M059J (cell line): ENCODE results near the gene CCSER2. TPM values are rescaled to one million over a fixed set of nuclear protein-coding genes. Genes with fewer than 3 reads are reported as not detected.
"Not testable (repeated sequence)": the region's sequence is repeated elsewhere in the genome, so short reads cannot be mapped to it uniquely, and the experiment has no call there.

Experiments
- DNase-seq: peaks from one replicate; pipeline ENCODE4 v3.0.0-alpha.2; 2012; ENCODE audit warnings: low read depth
- total RNA-seq: library from RNA; depleted of rRNA; stranded (reverse); fragments of >200 nt; shearing (Covaris generic); gene quantifications from 2 replicates; pipeline ENCODE4 v1.2.3, GENCODE V29; 2014

CCSER2 gene
- total RNA-seq, 1 experiment from 2014 or later, result 18.3 TPM

DNA sequence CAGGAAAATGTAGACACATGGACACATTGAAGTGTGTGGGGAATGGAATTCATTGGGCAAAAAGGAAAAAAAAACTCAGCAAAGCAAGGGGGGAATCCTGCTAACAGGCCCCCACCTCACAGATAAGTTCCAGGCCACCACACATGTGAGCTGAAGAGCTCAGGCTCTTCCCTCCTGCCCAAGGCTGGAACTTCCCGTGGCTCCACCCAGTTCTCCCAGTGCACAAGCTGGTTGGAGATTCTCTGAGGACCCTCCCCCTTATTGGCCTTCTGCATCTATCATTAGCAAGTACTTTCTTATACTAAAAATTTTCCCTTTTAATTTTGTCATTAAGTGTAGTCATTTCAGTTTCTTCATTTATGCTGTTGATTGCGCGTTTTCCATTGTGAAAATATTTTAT is 190.8 kb downstream of the CCSER2 start:
- no peak for DNase-seq

DNA sequence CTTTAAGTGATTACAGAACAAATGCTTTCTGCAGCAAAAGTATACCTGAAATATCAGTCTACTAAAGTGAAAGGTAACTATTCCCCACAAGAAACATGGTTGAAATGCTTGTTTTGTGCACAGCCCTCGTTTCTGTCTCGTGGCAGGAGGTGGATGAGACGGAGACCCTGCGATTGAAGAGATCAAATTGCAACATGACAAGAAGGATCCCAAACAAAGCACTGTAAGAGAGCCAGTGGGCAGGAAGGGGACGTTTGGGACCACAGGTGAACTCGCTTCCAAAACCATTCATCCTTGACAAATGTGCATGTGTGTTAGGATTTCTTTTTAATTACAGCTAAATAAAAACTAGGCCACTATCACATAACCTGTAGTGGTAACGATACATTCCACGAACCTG is 192.6 kb downstream of the CCSER2 start:
- DNase-seq, result no peak

DNA sequence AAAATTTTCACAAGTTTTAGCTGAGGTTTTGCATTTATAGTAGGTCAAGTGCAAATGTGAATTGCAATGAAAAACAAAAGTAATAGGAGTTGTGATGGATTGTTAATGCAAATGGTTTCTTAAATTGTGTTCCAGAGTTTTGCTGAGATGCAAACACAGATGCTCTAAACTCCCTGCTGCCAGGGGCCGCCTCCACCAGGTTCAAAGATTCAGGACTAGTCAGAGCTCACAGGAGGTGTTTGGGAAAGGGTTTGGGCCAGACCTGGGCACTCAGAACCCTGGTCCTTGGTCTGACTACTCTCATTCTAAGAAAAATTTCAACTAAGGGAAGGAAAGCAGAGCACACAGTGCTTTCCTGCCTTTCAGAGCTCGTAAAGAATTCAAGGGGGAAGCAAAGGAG is 193.1 kb downstream of the CCSER2 start:
- DNase-seq, result no peak

- no peak for DNase-seq
Observed at GRCh38 chr10:84522612-84523462, 194.4 kb downstream of the CCSER2 start.

DNA sequence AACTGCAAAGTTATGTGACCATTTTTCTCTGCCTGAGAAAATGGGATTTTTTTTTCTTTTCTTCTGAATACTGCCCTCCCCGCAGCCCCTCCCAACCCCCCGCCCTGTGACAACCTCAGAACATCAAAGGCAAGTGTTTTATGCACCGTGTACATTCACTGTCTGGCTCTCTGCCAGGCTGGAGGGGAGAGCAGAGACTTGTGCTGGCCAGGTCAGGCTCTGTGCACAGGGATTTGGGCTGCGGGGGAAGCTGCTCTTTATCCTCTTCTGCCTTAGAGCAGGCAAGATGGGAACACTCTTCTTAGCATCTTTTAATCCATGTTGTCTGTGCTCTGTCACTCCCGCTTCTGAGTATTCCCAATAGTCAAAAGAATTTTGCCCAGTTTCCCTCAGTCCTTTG is 195.1 kb downstream of the CCSER2 start:
- no peak for DNase-seq

GRCh38 chr10:84524435-84524834 is 196.0 kb downstream of the CCSER2 start:
- no peak for DNase-seq

DNA sequence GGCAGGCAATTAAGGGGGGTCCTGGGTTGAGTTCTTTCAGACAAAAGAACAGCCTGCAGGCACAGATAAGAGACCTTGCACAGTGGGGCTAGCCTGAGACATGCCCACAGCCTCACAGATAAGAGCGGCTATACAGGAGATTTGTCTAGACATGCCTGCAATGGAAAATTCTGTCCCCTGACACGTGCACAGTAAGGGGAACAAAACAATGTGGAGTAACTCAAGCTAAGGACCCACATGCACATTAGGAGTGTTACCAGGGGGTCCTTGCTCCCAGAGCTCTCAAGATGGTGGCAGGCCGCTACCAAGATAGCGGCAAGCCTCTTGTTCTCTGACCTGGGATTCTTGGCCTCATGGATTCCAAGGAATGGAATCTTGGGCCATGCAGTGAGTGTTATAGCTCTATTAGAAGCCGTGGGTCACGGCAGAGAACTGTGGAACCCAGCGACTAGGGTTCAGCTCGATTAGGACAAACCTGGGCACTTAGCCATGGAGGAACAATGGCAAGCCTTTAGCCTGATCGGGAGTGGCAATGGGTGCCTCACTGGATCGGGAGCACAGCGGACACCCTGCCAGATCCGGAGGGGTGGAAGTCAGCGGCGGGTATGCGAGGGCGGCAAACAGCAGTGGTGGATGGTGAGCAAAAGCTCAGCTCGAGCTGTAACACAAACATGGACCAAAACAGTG is 196.9 kb downstream of the CCSER2 start:
- DNase-seq, result no peak

DNA sequence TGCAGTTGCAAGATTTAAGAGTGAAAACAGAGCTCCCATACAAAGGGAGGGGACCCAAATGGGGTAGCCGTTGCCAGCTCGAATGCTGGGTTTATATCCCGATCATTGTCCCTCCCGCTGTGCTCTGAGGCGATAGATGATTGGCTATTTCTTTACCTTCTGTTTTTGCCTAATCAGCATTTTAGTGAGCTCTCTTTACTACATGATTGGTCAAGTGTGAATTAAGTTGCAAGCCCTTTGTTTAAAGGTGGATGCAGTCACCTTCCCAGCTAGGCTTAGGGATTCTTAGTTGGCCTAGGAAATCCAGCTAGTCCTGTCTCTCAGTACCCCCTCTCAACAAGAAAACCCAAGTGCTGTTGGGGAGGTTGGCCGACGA is 197.4 kb downstream of the CCSER2 start:
- DNase-seq, result not testable (repeated sequence)

- peak; percentile 10 for DNase-seq
Observed at GRCh38 chr10:84527386-84527785, 199.0 kb downstream of the CCSER2 start.

- DNase-seq, result not testable (repeated sequence)
Observed at GRCh38 chr10:84528526-84528925, 200.1 kb downstream of the CCSER2 start.

- DNase-seq, result no peak
Observed at GRCh38 chr10:84530724-84531325, 202.4 kb downstream of the CCSER2 start.

- DNase-seq, result peak; percentile 18
Observed at GRCh38 chr10:84531396-84531795, 203.0 kb downstream of the CCSER2 start.

GRCh38 chr10:84534168-84534567 is 205.8 kb downstream of the CCSER2 start:
- no peak for DNase-seq

- peak; percentile 61 for DNase-seq
Observed at GRCh38 chr10:84537447-84537931, 209.1 kb downstream of the CCSER2 start.

- no peak for DNase-seq
Observed at GRCh38 chr10:84538036-84538435, 209.6 kb downstream of the CCSER2 start.

GRCh38 chr10:84539216-84539615 is 210.8 kb downstream of the CCSER2 start:
- DNase-seq, result peak; percentile 59

- DNase-seq, result peak; percentile 90
Observed at GRCh38 chr10:84540022-84540616, 211.7 kb downstream of the CCSER2 start.

GRCh38 chr10:84540617-84541288 is 212.4 kb downstream of the CCSER2 start:
- peak; percentile 53 for DNase-seq

DNA sequence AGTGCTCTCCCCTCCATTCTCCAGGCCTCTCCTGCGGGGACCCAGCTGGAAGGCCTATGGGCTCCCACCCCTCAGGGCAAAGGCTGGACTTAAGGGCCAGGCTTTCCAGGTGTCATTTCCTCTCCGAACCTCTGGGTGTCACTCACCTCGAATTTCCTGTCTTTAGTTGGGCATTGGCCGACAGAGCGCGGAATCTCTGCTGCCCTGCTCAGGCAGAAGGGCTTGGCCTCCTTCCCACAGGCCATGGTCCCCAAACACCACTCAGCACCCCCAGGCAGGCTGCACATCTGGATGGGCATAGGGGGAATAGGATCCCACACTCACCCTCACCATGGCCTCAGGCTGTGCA is 212.9 kb downstream of the CCSER2 start:
- DNase-seq, result peak; percentile 13

- no peak for DNase-seq
Observed at GRCh38 chr10:84542522-84543490, 214.4 kb downstream of the CCSER2 start.
